ENCODE results near the gene LY6G6F.

LY6G6F gene

DNA sequence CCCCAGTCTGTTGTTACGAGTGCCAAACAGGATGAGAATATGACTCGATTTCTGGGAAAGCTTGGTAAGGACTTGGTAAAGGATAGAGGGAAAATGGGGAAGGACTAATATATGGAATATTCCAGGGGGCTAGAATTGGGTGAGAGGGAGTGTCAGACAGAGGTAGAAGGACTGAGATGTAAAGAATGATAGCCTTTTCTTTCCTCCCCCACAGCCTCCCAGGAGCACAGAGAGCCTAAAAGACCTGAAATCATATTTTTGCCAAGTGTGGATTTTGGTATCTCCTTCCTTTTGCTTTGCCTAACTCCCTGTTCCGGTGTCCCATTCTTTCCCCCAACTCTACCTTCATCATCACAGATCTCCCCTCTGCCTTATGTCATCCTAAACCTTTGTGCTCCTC lies 36.2 kb downstream of the LY6G6F start:
- DNase-seq, result no peak

- DNase-seq, result no peak
Observed at GRCh38 chr6:31744422-31744821, 37.8 kb downstream of the LY6G6F start.

DNA sequence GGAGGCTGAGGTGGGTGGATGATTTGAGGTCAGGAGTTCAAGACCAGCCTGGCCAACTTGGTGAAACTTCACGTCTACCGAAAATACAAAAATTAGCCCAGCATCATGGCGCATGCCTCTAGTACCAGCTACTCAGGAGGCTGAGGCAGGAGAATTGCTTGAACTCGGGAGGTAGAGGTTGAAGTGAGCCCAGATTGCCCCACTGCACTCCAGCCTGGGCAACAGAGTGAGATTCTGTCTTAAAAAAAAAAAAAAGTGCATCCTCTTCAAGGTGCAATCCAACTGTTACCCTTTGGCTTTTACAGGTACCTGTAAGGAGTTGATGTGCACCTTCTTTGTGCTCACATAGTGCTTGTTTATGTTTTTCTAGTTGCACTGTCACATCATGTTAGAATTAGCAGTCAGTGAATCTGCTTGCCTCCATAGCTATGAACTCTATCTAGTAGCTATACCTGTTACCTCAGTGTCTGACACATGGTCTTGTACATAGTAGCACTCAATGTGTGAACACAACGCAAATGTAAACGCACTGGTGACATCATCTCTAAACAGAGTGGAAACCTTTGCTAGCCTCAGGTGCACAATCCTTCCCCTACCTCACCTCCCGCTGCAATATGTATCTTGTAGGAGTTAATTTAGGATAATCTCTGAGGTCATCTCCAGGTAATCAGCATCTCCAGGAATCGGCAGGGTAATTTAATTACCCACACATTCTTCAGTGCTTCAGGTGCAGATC lies 42.8 kb downstream of the LY6G6F start:
- no peak for DNase-seq

GRCh38 chr6:31750411-31751022 lies 43.9 kb downstream of the LY6G6F start:
- DNase-seq, result no peak

- DNase-seq, result no peak
Observed at GRCh38 chr6:31752739-31753319, 46.2 kb downstream of the LY6G6F start.

DNA sequence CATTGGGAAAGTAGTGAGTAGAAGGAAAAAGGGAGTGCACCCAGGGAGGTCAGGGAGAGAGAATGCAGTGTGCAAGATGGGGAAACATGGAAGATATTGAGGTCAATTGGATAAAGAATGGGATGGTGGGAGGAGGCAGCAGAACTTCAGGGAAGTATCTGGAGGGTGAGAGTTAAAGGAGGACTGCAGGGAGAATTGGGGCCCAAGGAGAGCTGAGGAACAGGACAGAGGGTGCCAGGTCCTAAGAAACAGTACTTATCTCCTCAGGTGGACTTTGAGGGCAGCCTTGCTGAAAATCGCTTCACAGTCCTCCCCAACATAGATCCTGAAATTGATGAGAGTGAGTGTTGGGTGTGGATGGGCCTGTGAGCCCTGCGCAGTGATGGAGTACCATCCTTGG lies 51.6 kb downstream of the LY6G6F start:
- DNase-seq, result no peak
